Measurements from ENCODE around the gene SLC17A4. TPM values are rescaled to one million over a fixed set of nuclear protein-coding genes. Genes with fewer than 3 reads are reported as not detected.
A peak's percentile ranks its signal among the peaks of the same experiment; 100 is the strongest.

SLC17A4 gene
- total and polyA plus RNA-seq, 2 of the 13 experiments (the other 11 are each of a cell fraction or from before 2014, with no cell fraction given): 0.07 TPM; not detected in 1

GRCh38 chr6:25715794-25716193 lies 38.7 kb upstream of the SLC17A4 start:
- ChIA-PET CTCF (ENCODE audit: low intra/inter-chr PET ratio, low total read pairs) (no interaction called here), POLR2A (interaction anchor here (1.1 to 1.5 kb wide), 4 partner anchors 9 to 76 kb away, joined by 3 to 6 read pairs (median 4); no protein-coding TSS in a partner anchor)
- Histone ChIP-seq H3K9ac (ENCODE audit: insufficient read depth, low read depth, low read length) (no peak overlapping the region), H4K20me1 (ENCODE audit: insufficient read depth, low read length) (no peaks in the 10 kb centered on the region), H3K79me2 (ENCODE audit: insufficient read depth, low read length) (no peaks in the 10 kb centered on the region), H3K4me3 (replicated peaks in 1 of 3; ENCODE audit: insufficient read depth in 1 of 3, low read depth in 2 of 3, low read length in 3 of 3) (peak overlapping the region in 1 of 3 experiments; percentile 45; a peak in 2 of 6 replicates), H3K27me3 (ENCODE audit: control insufficient read depth in 1 of 2, insufficient read depth in 2 of 2, low read length in 2 of 2) (no peaks in the 10 kb centered on the region), H2AFZ (ENCODE audit: low read length) (no peak overlapping the region), H3K4me1 (ENCODE audit: insufficient read depth, low read length) (peaks cover 38% of the 10 kb centered on the region), H3K4me2 (ENCODE audit: low read depth, low read length) (peak overlapping the region; percentile 80), H3K27ac (ENCODE audit: extremely low read length, insufficient read depth, low read length) (no peak overlapping the region), H3K9me3 (ENCODE audit: low read length) (no peaks in the 10 kb centered on the region), H3K36me3 (replicated peaks in 1 of 2; ENCODE audit: control insufficient read depth in 1 of 2, insufficient read depth in 2 of 2, low read length in 2 of 2) (no peaks in the 10 kb centered on the region)
- FAIRE-seq (peak; percentile 87), ATAC-seq (peak; percentile 98), DNase-seq (ENCODE audit: low spot score) (peak; percentile 47)
- BruUV-seq (replicated peaks): no TSS peak
- intact Hi-C loops (cut with micrococcal nuclease; ENCODE audit: unreplicated experiment): loop anchor here (5.0 kb wide), 1 partner anchor 78 kb away; no protein-coding TSS in a partner anchor
- in situ Hi-C loops (cut with HindIII; ENCODE audit: extremely low pct_ligation_motif_present, low pct_unique_long_range_greater_than_20kb): loop anchor here (5.0 kb wide), 1 partner anchor 167 kb away; no protein-coding TSS in a partner anchor
- WGBS (ENCODE audit: low lambda C conversion rate): 1% methylated on average over 4 of the region's 4 CpGs
- TF ChIP-seq ZNF234 (CRISPR knock-in tag; conservative IDR thresholded peaks at IDR 0.05): no peak
- TF ChIP-seq ZNF543 (CRISPR knock-in tag; IDR thresholded peaks at IDR 0.05): no peak
- no peak for TF ChIP-seq ZNF20 (CRISPR knock-in tag; IDR thresholded peaks at IDR 0.05)
- no peak for TF ChIP-seq ZNF660 (CRISPR knock-in tag; IDR thresholded peaks at IDR 0.05; ENCODE audit: borderline replicate concordance, low read depth)
- TF ChIP-seq, protein P1, sequence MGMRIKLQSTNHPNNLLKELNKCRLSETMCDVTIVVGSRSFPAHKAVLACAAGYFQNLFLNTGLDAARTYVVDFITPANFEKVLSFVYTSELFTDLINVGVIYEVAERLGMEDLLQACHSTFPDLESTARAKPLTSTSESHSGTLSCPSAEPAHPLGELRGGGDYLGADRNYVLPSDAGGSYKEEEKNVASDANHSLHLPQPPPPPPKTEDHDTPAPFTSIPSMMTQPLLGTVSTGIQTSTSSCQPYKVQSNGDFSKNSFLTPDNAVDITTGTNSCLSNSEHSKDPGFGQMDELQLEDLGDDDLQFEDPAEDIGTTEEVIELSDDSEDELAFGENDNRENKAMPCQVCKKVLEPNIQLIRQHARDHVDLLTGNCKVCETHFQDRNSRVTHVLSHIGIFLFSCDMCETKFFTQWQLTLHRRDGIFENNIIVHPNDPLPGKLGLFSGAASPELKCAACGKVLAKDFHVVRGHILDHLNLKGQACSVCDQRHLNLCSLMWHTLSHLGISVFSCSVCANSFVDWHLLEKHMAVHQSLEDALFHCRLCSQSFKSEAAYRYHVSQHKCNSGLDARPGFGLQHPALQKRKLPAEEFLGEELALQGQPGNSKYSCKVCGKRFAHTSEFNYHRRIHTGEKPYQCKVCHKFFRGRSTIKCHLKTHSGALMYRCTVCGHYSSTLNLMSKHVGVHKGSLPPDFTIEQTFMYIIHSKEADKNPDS (CRISPR knock-in tag; IDR thresholded peaks at IDR 0.05): no peak
- TF ChIP-seq EP300 (IDR thresholded peaks at IDR 0.05; ENCODE audit: low read depth in 2 of 2, low read length in 2 of 2): no peak
- no peak for TF ChIP-seq EP300 (CRISPR knock-in tag; IDR thresholded peaks at IDR 0.05; ENCODE audit: borderline replicate concordance)
- TF ChIP-seq, protein P2, sequence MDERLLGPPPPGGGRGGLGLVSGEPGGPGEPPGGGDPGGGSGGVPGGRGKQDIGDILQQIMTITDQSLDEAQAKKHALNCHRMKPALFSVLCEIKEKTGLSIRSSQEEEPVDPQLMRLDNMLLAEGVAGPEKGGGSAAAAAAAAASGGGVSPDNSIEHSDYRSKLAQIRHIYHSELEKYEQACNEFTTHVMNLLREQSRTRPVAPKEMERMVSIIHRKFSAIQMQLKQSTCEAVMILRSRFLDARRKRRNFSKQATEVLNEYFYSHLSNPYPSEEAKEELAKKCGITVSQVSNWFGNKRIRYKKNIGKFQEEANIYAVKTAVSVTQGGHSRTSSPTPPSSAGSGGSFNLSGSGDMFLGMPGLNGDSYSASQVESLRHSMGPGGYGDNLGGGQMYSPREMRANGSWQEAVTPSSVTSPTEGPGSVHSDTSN (CRISPR knock-in tag; IDR thresholded peaks at IDR 0.05): no peak
- TF ChIP-seq, protein P3, sequence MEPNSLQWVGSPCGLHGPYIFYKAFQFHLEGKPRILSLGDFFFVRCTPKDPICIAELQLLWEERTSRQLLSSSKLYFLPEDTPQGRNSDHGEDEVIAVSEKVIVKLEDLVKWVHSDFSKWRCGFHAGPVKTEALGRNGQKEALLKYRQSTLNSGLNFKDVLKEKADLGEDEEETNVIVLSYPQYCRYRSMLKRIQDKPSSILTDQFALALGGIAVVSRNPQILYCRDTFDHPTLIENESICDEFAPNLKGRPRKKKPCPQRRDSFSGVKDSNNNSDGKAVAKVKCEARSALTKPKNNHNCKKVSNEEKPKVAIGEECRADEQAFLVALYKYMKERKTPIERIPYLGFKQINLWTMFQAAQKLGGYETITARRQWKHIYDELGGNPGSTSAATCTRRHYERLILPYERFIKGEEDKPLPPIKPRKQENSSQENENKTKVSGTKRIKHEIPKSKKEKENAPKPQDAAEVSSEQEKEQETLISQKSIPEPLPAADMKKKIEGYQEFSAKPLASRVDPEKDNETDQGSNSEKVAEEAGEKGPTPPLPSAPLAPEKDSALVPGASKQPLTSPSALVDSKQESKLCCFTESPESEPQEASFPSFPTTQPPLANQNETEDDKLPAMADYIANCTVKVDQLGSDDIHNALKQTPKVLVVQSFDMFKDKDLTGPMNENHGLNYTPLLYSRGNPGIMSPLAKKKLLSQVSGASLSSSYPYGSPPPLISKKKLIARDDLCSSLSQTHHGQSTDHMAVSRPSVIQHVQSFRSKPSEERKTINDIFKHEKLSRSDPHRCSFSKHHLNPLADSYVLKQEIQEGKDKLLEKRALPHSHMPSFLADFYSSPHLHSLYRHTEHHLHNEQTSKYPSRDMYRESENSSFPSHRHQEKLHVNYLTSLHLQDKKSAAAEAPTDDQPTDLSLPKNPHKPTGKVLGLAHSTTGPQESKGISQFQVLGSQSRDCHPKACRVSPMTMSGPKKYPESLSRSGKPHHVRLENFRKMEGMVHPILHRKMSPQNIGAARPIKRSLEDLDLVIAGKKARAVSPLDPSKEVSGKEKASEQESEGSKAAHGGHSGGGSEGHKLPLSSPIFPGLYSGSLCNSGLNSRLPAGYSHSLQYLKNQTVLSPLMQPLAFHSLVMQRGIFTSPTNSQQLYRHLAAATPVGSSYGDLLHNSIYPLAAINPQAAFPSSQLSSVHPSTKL (CRISPR knock-in tag; IDR thresholded peaks at IDR 0.05): peak; percentile 24; the same call in 1 of the 2 replicates
- no peak for TF ChIP-seq NFRKB (IDR thresholded peaks at IDR 0.05)
- TF ChIP-seq SMAD9 (CRISPR knock-in tag; IDR thresholded peaks at IDR 0.05): no peak
- TF ChIP-seq ZSCAN29 (CRISPR knock-in tag; conservative IDR thresholded peaks at IDR 0.05): no peak
- no peak for TF ChIP-seq ZNF12 (CRISPR knock-in tag; IDR thresholded peaks at IDR 0.05)
- no peak for TF ChIP-seq SNAI1 (CRISPR knock-in tag; IDR thresholded peaks at IDR 0.05; ENCODE audit: borderline replicate concordance)
- TF ChIP-seq, protein P4, sequence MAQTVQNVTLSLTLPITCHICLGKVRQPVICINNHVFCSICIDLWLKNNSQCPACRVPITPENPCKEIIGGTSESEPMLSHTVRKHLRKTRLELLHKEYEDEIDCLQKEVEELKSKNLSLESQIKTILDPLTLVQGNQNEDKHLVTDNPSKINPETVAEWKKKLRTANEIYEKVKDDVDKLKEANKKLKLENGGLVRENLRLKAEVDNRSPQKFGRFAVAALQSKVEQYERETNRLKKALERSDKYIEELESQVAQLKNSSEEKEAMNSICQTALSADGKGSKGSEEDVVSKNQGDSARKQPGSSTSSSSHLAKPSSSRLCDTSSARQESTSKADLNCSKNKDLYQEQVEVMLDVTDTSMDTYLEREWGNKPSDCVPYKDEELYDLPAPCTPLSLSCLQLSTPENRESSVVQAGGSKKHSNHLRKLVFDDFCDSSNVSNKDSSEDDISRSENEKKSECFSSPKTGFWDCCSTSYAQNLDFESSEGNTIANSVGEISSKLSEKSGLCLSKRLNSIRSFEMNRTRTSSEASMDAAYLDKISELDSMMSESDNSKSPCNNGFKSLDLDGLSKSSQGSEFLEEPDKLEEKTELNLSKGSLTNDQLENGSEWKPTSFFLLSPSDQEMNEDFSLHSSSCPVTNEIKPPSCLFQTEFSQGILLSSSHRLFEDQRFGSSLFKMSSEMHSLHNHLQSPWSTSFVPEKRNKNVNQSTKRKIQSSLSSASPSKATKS (CRISPR knock-in tag; IDR thresholded peaks at IDR 0.05): no peak
- no peak for TF ChIP-seq NFIC (IDR thresholded peaks at IDR 0.05; ENCODE audit: low read length)

Measured in HepG2 (cell line).